ENCODE data around the gene TPST2.

Gene TPST2

GRCh38 chr22:26512149-26512793, 77.7 kb downstream of the TPST2 start, which contains the start of gene TFIP11:
TSS of gene TFIP11 (minus strand) at chr22:26512473. CDS start at chr22:26510272, 2,201 bp downstream.
- ATAC-seq (ENCODE audit: low read depth): peak; percentile 97
- Histone ChIP-seq H3K27ac (ENCODE audit: poor library complexity, severe bottlenecking) (peak within 1 kb of the TSS; percentile 10), H3K4me3 (ENCODE audit: severe bottlenecking) (peak within 1 kb of the TSS; percentile 72), H3K27me3 (ENCODE audit: insufficient read depth, poor library complexity, severe bottlenecking) (no peaks in the 10 kb centered on the region), H3K4me1 (ENCODE audit: insufficient read depth, poor library complexity, severe bottlenecking) (peaks cover 3% of the 10 kb centered on the region), H3K9me3 (ENCODE audit: severe bottlenecking) (no peaks in the 10 kb centered on the region), H3K36me3 (ENCODE audit: low read depth) (peaks cover 34% of the 10 kb centered on the region)
- DNase-seq (ENCODE audit: low spot score): peak; percentile 91
- no peak for TF ChIP-seq CTCF (IDR thresholded peaks at IDR 0.05; ENCODE audit: poor library complexity, severe bottlenecking)

GRCh38 chr22:26508148-26508547, 81.8 kb downstream of the TPST2 start:
- TF ChIP-seq CTCF (IDR thresholded peaks at IDR 0.05; ENCODE audit: poor library complexity, severe bottlenecking): no peak
- peaks cover 75% of the 10 kb centered on the region for H3K36me3 ChIP-seq (ENCODE audit: low read depth)
- ATAC-seq (ENCODE audit: low read depth): no peak

GRCh38 chr22:26503758-26504157, 86.2 kb downstream of the TPST2 start:
- no peak overlapping the region for H3K4me3 ChIP-seq (ENCODE audit: severe bottlenecking)
- no peaks in the 10 kb centered on the region for H3K4me1 ChIP-seq (ENCODE audit: insufficient read depth, poor library complexity, severe bottlenecking)
- peaks cover 99% of the 10 kb centered on the region for H3K36me3 ChIP-seq (ENCODE audit: low read depth)
- TF ChIP-seq CTCF (IDR thresholded peaks at IDR 0.05; ENCODE audit: poor library complexity, severe bottlenecking): no peak
- DNase-seq (ENCODE audit: low spot score): no peak
- no peaks in the 10 kb centered on the region for H3K9me3 ChIP-seq (ENCODE audit: severe bottlenecking)
- no peak overlapping the region for H3K27ac ChIP-seq (ENCODE audit: poor library complexity, severe bottlenecking)
- H3K27me3 ChIP-seq (ENCODE audit: insufficient read depth, poor library complexity, severe bottlenecking): no peaks in the 10 kb centered on the region
- ATAC-seq (ENCODE audit: low read depth): no peak

More at GRCh38 chr22:26508148-26508547, 81.8 kb downstream of the TPST2 start:
- no peak for DNase-seq (ENCODE audit: low spot score)
- no peaks in the 10 kb centered on the region for H3K27me3 ChIP-seq (ENCODE audit: insufficient read depth, poor library complexity, severe bottlenecking)
- no peak overlapping the region for H3K27ac ChIP-seq (ENCODE audit: poor library complexity, severe bottlenecking)
- H3K9me3 ChIP-seq (ENCODE audit: severe bottlenecking): no peaks in the 10 kb centered on the region
- H3K4me3 ChIP-seq (ENCODE audit: severe bottlenecking): no peak overlapping the region
- H3K4me1 ChIP-seq (ENCODE audit: insufficient read depth, poor library complexity, severe bottlenecking): peaks cover 1% of the 10 kb centered on the region

- H3K27ac ChIP-seq (ENCODE audit: poor library complexity, severe bottlenecking): no peak overlapping the region
- peak; percentile 57; the same call in 2 of the 3 replicates for ATAC-seq (ENCODE audit: low read depth)
Measured at GRCh38 chr22:26502688-26503561, 87.0 kb downstream of the TPST2 start.

More at GRCh38 chr22:26502688-26503561, 87.0 kb downstream of the TPST2 start:
- no peaks in the 10 kb centered on the region for H3K9me3 ChIP-seq (ENCODE audit: severe bottlenecking)
- no peak overlapping the region for H3K4me3 ChIP-seq (ENCODE audit: severe bottlenecking)
- H3K4me1 ChIP-seq (ENCODE audit: insufficient read depth, poor library complexity, severe bottlenecking): no peaks in the 10 kb centered on the region
- H3K27me3 ChIP-seq (ENCODE audit: insufficient read depth, poor library complexity, severe bottlenecking): no peaks in the 10 kb centered on the region
- peaks cover 96% of the 10 kb centered on the region for H3K36me3 ChIP-seq (ENCODE audit: low read depth)
- TF ChIP-seq CTCF (IDR thresholded peaks at IDR 0.05; ENCODE audit: poor library complexity, severe bottlenecking): peak; percentile 67
- no peak for DNase-seq (ENCODE audit: low spot score)
